ENCODE data around the gene ATP13A3.
A peak's percentile ranks its signal among the peaks of the same experiment; 100 is the strongest.
"Not testable (repeated sequence)": the region's sequence is repeated elsewhere in the genome, so short reads cannot be mapped to it uniquely, and the experiment has no call there.

ATP13A3 gene

DNA sequence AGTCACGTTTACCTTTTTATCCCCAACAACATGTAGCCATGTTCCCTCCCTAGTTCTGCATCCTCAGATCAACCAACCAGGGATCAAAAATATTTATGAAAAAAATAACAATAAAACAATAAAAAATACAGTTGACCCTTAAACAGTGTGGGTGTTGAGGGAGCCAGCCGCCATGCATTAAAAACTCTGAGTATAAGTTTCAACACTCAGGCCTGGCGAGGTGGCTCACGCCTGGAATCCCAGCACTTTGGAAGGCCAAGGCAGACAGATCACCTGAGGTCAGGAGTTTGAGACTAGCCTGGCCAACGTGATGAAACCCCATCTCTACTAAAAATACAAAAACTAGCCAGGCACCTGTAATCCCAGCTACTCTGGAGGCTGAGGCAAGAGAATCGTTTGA is 12.7 kb upstream of the ATP13A3 start:
- DNase-seq (ENCODE audit: low read depth in 2 of 2) = not testable (repeated sequence)

DNA sequence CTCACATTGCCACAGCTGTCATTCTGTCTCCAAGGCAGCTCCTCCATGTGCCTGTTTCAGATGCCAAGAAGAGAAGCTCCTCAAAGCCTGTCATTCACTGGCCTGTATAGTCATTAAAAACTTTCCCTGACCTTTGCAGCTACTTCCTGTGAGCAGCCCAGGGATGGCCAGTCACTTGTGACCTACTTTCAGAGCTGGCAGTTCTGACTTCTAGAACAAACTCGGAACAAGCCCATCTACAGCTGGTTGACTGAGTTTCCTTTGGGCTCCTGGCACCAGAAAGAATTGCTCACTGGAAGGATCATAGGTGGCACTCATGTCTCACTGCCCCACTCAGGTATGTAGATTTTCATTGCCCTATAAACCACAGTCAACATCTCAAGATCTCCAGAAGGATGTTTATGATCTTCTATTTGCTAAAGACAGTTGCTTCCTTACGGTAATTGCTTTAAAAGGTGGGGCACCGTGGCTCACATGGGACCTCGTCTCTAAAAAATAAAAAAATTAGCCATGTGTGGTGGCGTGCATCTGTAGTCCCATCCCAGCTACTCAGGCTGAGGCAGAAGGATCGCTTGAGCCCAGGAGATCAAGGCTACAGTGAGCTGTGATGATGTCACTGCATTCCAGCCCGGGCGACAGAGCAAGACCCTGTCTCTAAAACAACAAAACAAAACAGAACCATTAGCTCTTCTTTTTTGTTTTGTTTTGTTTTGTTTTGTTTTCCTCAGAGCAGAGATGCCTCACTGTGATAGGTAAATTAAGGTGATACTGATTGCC is 11.2 kb upstream of the ATP13A3 start:
- DNase-seq (ENCODE audit: low read depth in 2 of 2) = no peak

DNA sequence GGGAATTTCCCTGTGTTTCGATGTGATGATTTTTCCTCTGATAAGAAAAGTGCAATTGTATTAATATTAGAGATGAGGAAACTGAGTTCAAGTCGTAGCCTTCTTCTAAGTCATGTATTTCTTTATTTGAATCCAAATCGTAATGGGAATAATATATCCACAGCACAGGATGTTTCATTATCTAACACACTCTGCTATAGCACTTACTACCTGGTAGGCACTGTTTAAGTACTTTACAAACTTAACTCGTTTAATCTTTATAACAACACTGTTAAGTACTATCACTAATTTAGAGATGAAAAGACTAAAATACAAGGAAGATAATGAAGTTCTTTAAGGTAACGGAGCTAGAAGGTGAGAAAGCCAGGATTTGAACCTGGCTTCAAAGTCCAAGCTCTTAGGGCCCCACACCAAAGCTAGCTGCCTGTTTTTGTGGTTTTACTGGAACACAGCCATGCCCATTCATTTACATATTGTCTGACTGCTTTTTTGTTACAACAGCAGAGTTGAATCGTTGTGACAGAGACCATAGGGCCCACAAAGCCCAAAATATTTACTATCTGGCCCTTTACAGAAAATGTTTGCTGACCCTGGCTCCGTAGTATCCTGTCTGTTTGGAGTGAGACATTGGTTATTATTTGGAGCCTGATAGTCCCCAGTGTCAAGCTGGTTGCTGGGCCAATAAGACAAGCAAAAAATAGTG is 9.6 kb upstream of the ATP13A3 start:
- no peak for DNase-seq (ENCODE audit: low read depth in 2 of 2)

DNA sequence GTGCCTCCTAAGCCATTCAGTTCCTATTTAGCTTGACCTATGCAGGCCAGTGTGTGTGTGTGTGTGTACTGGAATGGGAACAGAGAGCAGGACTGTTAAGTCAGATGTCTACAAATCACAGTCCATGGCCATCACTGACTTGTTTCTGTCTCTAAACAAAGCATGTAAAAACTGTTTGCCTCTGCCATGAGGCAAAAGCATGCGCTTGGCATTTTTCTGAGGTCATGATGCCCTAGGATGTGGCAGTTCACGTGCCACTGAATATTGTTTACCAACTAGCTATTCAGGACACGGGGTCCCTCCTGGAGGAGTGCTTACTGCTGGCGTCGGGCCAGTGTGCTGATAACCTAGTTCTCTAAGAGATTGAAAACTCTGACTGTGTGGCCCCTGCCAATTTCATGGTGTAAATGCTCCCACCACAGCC is 8.2 kb upstream of the ATP13A3 start:
- DNase-seq (ENCODE audit: low read depth in 2 of 2) = no peak

DNA sequence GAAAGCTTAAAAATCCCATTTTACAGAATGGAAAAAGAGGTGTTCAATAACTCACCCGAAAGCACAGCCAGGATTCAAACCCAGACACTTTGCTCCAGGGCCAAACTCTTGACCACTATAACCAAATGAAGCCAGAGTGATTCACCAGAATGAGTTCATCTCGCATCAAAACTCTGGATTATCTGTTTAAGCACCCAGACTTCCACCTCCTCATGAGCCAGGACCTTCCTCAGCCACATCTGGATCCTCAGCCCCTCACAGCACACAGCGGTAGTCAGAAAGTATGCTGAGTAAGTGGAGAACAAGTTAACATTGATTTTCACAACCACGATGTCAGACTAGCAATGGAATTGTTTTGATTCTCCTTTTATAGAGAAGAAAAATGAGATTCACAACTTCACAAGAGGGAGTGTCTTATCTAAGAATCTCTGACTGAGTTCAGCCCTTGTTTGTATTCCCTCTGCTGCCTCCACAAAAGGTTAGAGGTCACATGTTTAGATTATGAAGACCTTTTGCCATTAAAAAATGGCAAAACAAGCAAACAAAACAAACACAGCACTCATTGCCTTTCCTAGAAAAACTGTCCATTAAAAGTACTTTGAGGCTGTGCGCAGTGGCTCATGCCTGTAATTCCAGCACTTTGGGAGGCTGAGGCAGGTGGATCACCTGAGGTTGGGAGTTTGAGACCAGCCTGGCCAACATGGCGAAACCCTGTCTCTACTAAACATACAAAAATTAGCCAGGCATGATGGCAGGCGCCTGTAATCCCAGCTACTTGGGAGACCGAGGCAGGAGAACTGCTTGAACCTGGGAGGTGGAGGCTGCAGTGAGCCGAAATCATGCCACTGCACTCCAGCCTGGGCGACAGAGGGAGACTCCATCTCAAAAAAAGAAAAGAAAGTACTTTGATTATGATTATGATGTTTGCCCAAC is 7.5 kb upstream of the ATP13A3 start:
- not testable (repeated sequence) for DNase-seq (ENCODE audit: low read depth in 2 of 2)

DNA sequence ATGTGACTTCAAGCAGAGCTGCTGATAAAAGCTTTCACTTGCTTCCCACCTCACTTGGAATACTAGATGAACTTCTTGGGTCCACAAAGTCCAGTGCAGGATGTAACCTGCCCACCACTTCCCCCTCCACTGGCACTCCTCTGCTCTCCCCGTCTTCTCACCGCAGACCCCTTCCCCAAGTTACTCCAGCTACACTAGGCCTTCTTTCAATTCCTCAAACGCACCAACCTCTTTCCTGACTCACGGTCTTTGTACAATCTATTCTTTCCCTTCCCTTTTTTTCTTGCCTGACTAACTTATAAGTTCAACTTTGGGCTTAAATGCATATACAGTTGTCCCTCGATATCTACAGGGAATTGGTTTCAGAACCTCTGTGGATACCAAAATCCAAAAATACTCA is 5.2 kb upstream of the ATP13A3 start:
- DNase-seq (ENCODE audit: low read depth in 2 of 2) = no peak

DNA sequence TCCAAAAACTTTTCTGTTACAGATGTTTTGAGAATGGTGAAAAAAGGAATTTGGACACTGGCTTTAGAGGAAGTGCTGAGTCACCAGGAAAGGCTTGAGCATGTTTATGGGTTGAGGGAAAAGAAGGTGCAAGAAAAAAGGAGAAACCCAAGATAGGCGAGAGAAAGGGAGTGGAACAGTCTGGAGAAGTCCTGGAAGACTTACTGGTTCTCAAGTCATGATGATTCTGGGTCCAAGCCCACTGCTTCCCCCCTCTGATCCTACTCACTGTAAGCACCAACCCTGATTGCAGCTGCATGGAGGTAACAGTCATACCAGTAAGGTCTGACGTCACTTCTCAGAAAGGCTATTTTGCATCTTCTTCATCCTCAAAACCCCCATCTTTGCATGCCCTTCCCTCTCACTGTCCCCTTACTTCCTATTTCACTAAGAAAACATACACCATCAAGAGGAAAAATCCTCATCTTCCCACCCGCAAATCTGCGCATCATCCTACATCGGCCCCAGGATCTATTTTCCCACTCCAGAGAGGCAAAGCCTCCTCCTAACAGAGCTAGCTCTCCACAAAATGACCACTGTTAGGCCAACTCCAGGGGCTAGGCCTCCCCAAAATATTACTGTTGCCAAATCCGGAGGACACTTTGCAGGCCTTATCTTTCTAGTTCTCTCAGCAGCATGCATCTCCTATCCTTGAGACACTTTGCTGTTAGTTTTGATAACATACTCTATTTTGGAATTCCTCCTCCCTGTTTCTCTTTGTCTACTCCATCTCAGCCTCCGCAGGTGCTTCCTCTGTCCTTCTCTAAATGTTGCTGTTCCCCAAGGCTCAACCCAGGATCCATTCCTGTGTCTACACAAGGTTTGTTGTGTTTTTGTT is 3.2 kb upstream of the ATP13A3 start:
- DNase-seq (ENCODE audit: low read depth in 2 of 2) = no peak

DNA sequence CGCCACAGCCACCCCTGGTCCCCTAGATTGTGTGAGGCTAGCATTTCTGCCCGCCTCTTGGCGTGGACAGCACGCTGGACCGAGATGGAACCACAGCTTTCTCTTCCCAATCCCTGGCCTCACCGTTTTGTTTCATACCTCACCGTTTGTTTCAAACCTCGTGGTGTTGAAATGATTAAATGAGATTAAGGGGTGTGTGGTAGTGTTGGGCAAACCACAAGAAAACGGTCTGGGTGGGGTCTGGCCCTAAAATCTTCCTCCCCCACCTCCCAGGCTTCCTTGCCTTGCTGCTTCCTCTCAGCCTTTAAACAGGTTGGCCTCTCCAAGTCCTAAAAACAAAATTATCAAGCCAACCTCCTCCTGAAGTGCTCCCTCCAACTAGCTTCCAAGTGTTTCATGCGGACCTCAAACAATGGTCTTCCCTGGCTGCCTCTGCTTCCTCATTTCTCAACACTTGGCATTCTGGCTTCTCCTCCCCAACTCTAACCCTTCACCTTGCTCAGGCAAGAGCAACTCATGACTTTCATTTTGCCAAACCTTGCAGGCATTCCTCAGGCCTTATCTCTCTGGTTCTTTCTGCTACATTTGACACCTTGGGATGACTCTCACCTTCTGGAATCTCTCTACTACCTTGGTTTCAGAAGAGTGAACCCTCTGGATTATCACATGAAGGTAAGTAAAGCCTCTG is 1.4 kb upstream of the ATP13A3 start:
- DNase-seq (ENCODE audit: low read depth in 2 of 2) = no peak

DNA sequence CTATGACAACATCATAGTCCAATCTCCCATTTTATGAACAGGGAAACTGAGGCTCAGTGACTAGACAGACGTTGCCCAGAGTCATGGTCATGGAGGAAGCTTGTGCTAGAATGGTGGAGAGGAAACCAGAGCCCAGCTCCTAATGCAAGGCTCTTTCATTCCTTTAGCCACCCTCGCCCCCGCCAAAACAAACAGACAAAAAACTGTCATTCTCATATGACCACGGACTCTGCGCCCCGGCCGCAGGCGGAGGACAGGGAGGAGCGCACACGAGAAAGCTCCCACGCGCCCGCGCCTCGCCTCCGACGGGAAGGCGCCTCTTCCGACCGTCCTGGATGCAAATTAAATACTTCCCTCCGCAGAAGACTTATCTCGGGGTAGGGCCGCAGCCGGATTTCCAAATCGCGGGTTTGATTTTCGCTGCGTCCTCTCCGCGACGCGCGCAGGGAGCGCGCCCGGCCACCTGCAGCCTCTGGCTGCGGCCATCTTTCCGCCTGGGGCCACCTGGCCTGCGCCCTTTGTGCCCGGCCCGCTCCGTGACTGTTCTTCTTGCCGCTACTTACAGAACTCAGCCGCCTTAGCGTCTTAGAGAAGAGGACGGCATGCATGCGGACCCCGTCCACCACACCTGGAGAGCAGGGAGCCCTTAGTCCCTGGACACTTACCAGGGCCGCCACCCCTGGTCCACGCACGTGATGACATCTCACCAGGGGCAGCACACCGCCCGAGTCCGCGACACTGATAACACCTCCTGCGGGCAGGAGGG is 670 bp upstream of the ATP13A3 start:
- no peak for DNase-seq (ENCODE audit: low read depth in 2 of 2)

DNA sequence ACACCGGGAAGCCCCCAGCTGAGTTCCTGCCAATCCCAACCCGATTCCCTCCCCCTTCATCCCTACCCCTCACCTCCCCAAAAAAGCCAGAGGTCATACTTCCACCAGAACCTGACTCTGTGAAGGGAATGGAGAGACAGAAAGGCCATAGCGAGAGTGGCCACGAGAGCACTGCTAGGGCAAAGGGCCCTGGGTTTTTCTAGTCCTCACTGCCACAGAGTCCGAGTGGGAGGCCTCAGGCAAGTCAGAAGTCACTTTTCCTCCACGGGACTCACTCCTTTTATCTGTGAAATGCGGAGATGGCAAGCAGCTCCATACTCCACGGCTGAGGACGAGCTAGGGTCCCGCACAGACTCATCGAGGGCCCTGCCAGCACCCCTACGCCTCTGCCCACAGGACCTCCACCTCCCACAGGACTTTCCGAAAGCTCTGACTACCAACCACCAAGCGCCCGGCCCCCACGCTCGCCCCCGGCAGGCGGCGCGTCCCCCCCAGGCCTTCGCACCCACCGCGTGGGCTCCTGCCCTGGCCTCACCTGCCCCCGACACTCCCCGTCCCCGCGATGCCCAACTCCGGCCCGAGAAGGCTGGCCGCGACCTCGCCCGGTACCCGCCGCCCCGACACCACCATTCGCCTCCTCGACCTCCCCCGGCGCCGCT is 792 bp downstream of the ATP13A3 start:
- peak; percentile 37 to 56 for DNase-seq (ENCODE audit: low read depth in 2 of 2)

DNA sequence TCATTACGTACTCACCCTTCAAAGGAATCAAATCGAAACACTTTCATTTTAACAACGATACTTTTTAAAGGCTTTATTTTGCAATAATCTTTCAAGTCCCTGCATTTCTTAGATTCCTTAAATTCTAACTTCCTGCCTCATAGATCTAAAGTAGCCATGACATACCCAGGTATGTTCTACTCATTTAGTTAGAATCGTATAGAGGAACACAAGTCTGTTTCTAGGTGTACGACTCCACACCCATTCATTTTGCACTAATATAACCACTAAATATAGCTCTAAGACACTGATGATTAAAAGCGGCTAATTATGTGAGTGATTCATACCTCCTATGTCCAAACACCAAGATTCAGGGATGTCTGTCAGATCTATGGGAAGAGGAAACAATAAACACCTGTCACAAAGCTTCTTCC is 1.3 kb downstream of the ATP13A3 start:
- no peak for DNase-seq (ENCODE audit: low read depth in 2 of 2)

DNA sequence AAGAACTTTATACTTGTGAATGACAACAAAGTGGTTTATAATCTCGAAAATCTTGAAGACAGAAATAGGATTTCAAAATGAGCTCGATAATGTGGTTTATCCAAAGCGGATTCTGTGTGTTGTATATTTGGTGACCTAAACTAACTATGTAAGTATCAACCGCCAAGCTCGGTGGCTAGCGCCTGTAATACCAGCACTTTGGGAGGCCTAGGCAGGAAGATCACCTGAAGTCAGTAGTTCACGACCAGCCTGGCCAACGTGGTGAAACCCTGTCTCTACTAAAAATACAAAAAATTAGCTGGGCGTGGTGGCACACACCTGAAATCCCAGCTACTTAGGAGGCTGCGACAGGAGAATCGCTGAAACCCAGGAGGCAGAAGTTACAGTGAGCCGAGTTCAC is 2.2 kb downstream of the ATP13A3 start:
- no peak for DNase-seq (ENCODE audit: low read depth in 2 of 2)

DNA sequence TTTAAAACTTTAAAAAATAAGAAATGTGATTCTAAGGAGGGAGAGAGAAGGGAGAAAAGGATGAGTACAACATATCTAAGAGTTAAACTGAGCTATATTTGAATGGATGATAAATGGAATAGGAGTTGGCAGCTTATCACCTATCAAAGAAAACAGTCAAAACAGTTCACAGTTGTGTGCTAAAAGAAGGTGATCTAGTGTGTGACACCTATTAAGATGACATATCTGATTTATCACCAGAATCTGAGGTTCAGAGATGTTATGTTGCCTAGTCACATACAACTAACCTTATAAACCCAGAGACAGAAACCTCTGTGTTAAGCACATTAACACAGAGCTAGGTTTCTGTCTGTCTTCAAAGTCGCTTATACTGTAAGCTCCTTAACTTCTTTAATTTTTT is 3.0 kb downstream of the ATP13A3 start:
- DNase-seq (ENCODE audit: low read depth in 2 of 2) = no peak

DNA sequence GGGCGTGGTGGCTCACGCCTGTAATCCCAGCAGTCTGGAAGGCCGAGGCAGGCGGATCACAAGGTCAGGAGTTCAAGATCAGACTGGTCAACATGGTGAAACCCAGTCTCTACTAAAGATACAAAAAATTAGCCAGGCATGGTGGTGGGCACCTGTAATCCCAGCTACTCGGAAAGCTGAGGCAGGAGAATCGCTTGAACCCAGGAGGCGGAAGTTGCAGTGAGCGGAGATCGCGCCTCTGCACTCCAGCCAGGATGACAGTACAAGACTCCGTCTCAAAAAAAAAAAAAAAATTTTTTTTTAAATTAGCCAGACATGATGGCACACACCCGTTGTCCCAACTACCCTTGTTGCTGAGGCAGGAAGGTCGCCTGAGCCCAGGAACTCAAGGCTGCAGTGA is 4.0 kb downstream of the ATP13A3 start:
- DNase-seq (ENCODE audit: low read depth in 2 of 2) = not testable (repeated sequence)

DNA sequence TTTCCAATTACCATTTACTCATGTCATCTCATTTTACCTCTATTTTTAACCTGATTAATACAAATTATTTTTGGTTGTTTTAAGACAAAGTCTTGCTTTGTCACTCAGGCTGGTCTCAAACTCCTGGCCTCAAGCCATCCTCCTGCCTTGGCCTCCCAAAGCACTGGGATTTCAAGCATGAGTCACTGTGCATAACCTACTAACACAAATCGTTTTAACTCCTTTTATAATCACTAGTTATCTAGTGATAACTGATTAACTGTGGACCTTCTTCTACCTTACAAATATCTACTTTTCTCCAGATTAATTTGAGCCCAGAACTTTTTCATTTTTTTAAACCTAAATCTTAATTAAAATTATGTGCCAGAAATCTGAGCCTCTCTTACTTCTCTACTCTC is 4.6 kb downstream of the ATP13A3 start:
- no peak for DNase-seq (ENCODE audit: low read depth in 2 of 2)

DNA sequence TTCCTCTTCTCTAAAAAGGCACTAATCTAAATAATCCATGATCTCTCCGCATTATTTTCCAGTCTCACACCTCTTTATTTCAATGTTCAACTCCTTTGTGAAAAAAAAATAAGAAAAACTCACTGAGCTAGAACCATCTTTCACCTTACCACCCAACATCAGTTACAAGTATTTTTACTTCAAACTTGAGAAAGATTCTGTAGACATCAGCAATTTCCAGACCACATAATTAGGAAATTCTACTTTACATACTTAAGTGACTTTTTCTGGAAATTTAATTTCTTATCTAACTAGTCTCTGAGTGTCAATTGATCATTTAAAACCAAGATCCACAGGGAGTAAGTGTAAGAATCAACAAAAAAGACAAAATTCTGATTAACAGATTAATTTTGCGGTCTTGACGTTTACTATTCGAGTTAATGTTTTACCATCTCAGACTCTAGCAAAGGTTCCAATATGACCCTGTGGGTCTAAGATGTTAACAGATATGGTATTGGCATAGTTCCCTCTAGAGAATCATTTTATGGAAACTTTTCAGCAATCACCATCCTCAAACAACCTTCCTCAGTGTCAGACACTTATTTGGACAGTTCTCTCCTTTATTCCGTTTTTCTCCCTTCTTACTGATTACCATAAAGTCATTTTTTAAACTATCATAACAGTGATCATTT is 5.1 kb downstream of the ATP13A3 start:
- DNase-seq (ENCODE audit: low read depth in 2 of 2) = no peak

DNA sequence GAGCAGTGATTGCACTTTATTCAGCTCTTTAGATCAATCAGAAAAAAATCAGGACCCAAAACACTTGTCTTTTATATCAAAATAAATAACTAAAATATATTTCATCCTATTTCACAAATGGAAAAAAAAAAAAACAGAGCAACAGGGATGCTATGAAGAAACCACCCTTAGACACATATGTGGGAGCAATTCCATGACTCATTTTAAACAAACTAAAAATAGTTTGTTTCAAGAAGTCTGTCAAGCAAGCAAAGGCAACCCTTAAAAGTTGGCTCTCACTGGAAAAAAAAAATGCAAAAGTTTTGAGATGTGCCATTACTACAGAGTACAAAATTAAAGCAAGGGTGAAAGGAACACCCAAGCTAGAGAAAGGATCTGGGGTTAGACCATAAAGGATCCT is 5.7 kb downstream of the ATP13A3 start:
- DNase-seq (ENCODE audit: low read depth in 2 of 2) = no peak

DNA sequence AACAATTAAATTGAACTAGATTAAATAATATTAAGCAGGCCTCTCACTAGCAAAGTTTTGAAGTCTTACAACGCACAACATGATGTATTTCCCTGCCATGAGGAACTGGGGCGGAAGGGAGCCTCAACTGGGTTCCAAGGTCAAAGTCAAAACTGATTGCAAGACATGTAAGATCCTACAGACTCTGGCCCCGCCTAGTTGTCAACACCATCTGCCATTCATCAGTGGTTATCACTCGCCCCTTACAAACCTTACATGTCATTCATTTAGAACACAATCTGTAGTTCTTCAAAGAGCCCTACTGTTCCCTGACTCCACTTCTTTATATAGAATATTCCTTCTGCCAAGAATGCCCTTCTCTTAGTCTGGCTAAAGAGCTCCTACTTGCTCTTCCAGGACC is 10.0 kb downstream of the ATP13A3 start:
- no peak for DNase-seq (ENCODE audit: low read depth in 2 of 2)

DNA sequence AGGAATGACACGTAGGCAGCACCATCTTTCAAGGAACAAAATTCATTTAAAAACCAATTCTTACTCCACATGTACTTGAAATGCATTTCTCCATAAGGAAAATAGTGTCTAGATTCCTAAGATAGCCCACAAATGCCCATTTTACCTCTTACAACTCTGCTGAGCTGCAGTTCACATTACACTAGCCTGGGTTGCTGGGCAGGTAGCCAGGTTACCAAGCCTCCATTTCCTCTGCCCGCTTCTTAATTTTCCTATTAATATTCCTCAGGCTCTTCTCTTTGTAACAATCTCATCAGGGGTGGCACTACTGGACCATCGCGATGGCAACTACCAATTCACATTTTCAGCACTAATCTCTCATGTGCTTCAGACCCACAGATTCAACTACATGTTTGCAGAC is 10.8 kb downstream of the ATP13A3 start:
- DNase-seq (ENCODE audit: low read depth in 2 of 2) = no peak

Data from stimulated activated CD8-positive, alpha-beta memory T cell treated with anti-CD3 and anti-CD28 coated beads, Interleukin-15, amount 100 ng/mL, for 48 hours (primary cell).